Inflammatory macrophage (primary cell): ENCODE results near the gene AGRN.
"Not testable (repeated sequence)": the region's sequence is repeated elsewhere in the genome, so short reads cannot be mapped to it uniquely, and the experiment has no call there.

ENCODE experiments used
- DNase-seq, 2 donors: peaks; one replicate each; pipeline ENCODE4 v3.0.0-alpha.2; 2020 to 2022

Gene AGRN

GRCh38 chr1:1067284-1067859, 47.5 kb downstream of the AGRN start:
- DNase-seq, result no peak

GRCh38 chr1:1067860-1068516, 48.1 kb downstream of the AGRN start:
- DNase-seq, result no peak

- DNase-seq, result no peak
These were observed 48.7 kb downstream of the AGRN start for GRCh38 chr1:1068517-1069055.

- DNase-seq, result peak; percentile 62 to 72
These were observed 49.3 kb downstream of the AGRN start for GRCh38 chr1:1069056-1069710.

GRCh38 chr1:1069711-1070676, 50.1 kb downstream of the AGRN start:
- DNase-seq, result peak; percentile 33 to 76

GRCh38 chr1:1071486-1072298, 51.8 kb downstream of the AGRN start:
- DNase-seq, result no peak

GRCh38 chr1:1072299-1072848, 52.5 kb downstream of the AGRN start:
- DNase-seq, result no peak

GRCh38 chr1:1072849-1073742, 53.2 kb downstream of the AGRN start:
- no peak for DNase-seq

- no peak for DNase-seq
These were observed 54.0 kb downstream of the AGRN start, which contains the start of gene RNF223 for GRCh38 chr1:1073743-1074587. TSS of gene RNF223 (minus strand) at chr1:1074306. CDS start at chr1:1072566, 1,740 bp downstream.

GRCh38 chr1:1074631-1075147, 54.8 kb downstream of the AGRN start:
- no peak for DNase-seq

- no peak for DNase-seq
These were observed 55.4 kb downstream of the AGRN start for GRCh38 chr1:1075148-1075935.

- not testable (repeated sequence) for DNase-seq
These were observed 57.5 kb downstream of the AGRN start for GRCh38 chr1:1077396-1077795.

- peak; percentile 8 to 24 for DNase-seq
These were observed 59.6 kb downstream of the AGRN start for GRCh38 chr1:1079408-1080121.

GRCh38 chr1:1080122-1080757, 60.3 kb downstream of the AGRN start:
- DNase-seq, result no peak

GRCh38 chr1:1080951-1081310, 61.0 kb downstream of the AGRN start:
- no peak for DNase-seq

GRCh38 chr1:1081311-1082238, 61.7 kb downstream of the AGRN start:
- DNase-seq, result no peak
